Activated CD8-positive, alpha-beta memory T cell treated with anti-CD3 and anti-CD28 coated beads for 48 hours (primary cell): Measurements from ENCODE around the gene RNF157.
"Not testable (repeated sequence)": the region's sequence is repeated elsewhere in the genome, so short reads cannot be mapped to it uniquely, and the experiment has no call there.

ENCODE experiments used
- DNase-seq, 3 experiments: peaks; one replicate each; pipeline ENCODE4 v3.0.0-alpha.2; 2020; ENCODE audit warnings: low read depth in 2 of 3, low spot score in 2 of 3

The RNF157 gene

DNA sequence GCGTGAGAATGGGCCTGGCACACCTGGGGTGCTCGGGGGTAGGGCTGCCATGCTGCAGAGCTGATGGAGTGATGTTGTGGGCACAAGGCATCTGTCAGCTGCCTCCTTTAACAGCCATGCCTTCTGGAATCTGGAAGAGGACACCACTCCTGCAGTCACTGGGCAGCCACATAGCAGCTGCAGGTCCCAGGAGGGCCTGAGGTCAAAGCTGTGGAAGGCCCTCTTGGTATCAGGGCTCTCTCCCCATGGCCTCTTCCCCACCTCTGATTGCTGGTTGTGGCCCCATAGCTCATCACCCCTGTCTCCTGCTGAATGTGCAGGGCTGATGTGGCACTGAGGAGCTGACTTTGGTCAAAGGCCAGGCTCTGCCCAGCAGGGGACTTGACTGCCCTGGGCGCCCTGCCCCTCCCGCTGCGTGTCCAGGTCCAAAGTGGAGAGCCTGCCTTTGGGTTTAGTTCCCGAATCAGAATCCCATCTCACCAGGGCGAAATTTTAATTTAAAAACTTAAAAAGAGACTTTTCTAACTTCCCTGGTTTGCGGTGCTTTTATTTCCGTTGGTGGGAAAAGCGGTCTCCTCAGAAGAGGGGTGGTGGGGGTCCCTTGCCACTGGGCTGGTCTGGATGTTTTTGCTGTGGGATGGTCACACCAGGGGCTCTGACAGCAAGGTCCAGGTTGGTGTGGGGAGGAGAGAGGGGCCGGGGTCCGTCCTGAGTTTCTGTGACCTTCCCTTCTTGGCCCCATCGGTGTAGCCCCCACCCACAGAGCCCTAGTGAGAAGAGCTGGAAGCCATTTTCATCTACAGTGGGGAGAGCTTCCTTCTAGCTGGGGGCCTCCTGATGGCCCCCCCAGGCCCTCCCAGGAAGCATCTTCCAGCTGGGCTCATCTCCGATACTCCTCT lies 30.7 kb upstream of the RNF157 start:
- DNase-seq = no peak

DNA sequence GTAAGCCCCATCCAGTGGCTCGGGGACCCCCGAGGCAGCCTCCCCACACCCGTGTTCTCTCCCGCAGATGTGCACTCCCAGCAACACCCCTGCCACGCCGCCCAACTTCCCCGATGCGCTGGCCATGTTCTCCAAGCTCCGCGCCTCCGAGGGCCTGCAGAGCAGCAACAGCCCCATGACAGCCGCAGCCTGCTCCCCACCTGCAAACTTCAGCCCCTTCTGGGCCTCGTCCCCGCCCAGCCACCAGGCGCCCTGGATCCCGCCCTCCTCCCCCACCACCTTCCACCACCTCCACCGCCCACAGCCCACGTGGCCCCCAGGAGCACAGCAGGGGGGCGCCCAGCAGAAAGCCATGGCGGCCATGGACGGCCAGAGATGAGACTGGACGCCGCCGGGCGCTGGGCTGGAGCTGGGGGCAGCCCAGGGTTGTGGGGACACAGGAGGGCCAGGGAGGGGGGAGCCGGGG lies 29.9 kb upstream of the RNF157 start:
- DNase-seq = no peak

DNA sequence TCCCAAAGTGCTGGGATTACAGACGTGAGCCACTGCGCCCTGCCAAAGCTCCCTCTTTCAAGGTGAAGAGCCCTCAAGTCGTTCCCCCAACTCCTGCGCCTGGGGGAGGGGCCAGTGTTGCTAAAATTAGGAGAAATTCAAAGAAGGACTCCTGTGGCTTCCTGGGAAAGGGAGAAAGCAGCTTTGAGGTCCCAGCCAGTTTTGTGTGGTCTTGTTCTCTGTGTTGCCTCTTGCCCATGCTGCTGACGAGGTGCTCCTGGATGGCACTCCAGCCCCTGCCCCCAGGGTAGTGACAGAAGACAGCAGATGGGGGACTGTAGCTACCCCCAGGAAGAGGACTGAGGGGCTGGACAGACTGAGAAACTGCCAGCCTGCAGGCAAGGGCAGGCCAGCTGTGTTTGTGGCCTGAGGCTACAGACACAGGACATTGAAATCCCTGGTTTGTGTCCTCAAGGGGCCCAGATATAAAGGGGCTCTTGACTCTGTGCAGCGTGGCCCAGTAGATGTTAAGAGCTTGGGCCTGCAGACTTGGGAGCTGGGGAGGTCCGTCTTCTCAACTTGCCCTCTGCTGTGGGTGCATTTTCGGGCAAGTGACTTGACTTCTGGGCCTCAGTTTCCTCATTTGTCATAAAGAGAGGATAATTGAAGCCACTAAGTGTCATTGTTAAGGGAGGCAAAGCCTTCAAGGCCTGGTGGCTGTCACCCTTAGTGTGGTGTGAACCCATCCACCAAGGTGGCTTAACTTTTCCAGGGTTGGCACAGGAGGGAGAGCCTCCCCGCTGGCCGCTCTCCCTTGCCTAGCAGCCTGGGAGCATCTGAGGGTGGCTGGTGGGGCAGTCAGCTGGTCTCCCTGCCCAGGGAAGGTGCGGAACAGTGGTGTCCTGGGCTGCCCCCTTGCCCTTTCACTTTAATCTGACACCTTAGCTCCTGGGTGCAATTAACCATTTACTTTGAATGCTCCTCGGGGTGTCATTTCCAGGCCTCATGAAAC lies 29.0 kb upstream of the RNF157 start:
- DNase-seq = no peak

DNA sequence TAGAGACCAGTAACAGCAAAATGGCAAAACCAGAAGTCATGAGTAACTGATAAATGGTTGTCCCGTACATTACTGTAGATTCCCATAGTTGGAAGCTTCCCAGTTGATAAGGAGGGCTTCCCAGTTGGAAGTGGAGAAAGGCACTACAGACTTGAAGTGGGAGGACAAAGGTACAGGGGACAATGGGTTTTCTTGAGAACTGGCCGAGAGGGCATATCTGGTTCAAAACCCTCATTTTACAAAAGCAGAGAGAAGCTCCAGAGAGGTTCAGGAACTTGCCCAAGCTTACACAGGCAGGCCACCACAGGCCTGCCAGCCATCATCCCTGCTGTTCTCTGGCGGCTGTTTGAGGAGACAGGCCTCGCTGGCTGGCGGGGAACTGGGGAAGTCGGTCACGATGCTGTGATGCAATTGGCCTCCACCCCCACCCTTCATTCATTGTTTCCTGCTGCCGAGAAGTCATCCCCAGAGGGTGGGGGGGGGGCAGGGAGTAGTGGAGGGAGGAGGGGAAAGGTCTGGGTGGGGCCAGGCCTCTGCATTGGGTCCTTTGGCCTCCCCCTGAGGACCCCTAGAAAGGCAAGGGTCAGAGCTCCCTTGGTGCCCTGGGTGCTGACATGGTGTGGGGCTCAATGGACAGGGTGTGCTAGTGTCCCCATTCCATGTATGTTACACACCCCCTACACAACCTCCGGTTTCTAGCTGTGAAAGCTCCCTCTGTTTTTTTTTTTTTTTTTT lies 27.9 kb upstream of the RNF157 start:
- DNase-seq = peak in 1 of 3 experiments; percentile 58

DNA sequence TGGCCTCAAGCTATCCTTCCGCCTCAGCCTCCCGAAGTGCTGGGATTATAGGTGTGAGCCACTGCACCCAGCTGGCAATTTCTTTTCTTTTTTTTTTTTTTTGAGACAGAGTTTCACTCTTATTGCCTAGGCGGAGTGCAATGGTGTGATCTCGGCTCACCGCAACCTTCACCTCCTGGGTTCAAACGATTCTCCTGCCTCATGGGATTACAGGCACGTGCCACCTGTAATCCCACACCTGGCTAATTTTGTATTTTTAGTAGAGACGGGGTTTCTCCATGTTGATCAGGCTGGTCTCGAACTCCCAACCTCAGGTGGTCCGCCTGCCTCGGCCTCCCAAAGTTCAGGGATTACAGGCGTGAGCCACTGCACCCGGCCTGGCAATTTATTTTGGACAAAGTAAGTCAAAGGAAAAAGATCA lies 27.3 kb upstream of the RNF157 start:
- not testable (repeated sequence) for DNase-seq

DNA sequence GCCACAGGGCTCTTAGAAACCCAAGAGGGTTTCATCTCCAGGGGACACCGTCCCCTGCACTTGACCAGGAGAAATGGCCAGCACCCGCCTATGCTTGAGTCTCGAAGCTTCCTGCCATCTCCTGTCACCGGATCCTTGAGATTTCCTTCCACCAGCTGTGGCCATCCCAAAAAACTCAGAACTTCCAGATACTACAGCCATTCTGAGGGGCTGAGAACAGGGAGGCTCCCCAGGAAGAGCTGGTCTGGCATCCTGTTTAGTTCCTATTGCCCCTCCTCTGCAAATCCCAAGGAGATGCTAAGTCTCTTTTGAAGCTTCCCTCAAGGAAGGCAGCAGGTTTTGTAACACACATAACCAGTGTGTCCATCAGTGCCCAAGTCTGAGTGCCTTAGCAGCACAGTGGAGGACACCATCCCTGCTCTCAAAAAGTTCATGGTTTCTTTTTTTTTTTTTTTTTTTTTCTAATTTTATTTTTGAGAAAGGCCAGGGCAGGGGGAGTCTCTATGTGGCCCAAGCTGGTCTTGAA lies 26.8 kb upstream of the RNF157 start:
- no peak for DNase-seq

DNA sequence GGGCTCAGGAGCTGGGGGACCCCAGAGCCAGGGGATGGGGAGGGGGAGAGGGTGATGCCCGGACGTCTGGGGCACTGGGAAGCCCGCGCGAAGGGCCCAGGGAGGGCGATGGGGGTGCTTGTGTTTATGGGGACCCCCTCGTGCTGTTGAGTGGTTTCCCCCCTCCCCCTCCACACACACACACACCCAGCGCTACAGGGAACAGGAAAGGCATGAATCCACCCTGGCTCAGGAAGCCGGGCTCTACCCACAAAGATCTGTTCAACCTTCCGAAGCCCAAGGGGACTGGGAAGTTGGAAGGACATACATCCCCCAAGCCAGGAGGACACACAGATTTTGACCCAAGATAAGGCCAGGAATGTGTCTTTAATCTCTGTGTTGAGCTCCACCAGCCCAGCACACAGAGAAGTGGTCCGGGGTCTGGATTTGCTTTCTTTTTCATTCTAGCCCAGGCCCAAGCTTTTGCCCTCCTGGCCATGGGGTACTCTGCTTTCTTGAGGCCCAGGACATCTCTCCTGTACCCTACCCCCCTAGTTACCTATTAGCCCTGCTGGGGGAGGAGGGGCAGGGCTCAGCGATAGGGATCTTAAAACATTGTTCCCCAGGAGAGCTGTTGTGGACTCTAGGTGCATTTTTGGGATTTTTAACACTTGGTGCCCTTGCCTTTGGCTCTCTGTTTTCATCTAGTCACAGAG lies 26.1 kb upstream of the RNF157 start:
- DNase-seq = no peak

DNA sequence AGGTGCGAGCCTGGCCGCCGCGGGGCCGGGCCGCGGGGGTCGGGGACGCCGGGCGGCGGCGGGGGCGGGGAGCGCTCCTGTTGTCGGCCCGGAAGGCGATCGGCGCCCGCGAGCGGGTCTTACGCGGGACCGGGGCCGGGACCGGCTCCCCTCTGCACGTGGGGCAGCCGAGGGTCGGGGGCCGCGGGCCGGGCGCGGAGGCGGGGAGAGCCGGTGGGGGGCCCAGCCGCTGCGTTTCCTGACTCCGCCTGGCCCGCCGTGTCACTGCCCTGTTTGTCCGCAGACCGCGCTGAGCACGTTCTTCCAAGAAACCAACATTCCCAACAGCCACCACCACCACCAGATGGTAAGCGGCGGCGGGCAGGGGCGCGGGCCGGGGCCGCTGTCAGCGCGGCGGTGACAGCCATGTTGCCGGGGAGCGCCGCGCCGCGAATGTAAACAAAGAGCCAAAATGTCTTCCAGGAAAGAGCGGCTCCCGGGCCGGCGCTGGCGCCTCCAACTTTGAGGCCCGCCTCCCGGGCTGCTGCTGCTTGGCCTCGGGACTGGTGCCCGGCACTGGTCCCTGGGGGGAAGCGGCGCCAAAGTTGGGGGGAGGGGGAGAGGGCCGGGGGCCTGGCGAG lies 25.4 kb upstream of the RNF157 start:
- DNase-seq = no peak

DNA sequence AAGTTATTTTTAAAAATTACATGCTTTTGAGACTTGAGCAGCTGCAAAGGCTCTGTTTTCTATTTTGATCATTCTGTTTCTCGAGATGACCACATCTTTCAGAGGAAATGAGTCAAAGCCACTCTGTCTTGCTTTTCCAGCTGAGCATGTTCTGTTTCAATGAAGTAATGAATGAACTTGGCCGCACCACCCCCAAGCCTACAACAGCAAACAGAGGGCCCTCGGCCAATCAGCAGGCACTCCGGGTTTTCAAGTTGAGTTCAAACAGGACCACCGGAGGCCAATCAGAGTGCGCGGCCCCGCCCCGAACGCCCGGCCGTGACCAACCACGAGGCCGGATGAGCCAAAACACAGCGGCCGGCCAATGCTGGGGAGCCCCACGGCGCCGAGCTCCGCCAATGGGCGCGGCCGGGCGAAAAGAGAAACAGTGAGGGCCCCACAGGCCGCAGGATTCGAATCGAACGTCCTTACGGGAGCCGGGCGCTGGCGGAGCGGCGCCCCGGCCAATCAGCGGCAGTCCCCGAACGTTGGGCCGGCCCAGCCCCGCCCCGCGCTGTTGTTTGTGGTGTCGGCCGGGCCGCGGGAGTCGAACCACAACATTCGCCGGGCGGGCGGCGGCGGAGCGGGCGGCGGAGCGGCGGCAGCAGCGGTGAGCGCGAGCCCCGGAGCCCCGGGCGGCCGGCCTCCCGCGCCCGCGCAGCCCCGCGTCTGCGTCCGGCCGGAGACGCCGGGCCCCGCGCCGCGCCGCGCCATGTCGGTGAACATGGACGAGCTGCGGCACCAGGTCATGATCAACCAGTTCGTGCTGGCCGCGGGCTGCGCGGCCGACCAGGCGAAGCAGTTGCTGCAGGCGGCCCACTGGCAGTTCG lies 24.7 kb upstream of the RNF157 start, which contains the start of gene UBALD2:
Gene UBALD2, plus strand, starts transcription at position 594 of the 869 bp plus-strand sequence. Its CDS starts 158 bp downstream, at position 752.
- DNase-seq = peak; percentile 92 to 99 (median 95)

DNA sequence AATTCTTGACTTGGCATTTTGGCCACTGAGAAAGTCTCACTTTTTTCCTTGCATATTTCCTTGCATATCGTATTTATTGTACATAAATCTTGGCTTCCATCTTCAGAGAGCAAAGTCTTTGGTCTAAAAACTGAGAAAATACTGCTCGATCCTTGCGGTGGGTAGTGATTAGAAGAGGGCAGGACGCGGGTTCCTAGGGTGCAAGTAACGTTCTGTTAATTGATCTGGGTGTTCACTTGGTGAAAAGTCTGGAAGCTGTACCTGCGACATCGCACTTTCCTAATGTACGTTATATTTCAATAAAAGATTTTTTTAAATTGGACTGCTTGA lies 24.1 kb upstream of the RNF157 start:
- DNase-seq = no peak

DNA sequence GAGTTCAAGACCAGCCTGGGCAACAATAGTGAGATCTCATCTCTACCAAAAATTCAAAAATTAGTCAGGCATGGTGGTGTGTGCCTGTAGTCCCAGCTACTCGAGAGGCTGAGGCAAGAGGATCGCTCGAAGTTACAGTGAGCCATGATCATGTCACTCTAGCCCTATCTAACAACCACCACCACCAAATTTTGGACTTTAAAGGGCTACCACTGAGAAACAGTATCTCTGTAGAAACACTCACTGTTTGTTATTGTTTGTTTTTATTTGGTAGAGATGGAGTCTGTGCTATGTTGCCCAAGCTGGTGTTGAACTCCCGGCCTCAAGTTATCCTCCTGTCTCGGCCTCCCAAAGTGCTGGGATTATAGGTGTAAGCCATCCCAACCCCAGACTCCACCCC lies 23.6 kb upstream of the RNF157 start:
- DNase-seq = no peak

DNA sequence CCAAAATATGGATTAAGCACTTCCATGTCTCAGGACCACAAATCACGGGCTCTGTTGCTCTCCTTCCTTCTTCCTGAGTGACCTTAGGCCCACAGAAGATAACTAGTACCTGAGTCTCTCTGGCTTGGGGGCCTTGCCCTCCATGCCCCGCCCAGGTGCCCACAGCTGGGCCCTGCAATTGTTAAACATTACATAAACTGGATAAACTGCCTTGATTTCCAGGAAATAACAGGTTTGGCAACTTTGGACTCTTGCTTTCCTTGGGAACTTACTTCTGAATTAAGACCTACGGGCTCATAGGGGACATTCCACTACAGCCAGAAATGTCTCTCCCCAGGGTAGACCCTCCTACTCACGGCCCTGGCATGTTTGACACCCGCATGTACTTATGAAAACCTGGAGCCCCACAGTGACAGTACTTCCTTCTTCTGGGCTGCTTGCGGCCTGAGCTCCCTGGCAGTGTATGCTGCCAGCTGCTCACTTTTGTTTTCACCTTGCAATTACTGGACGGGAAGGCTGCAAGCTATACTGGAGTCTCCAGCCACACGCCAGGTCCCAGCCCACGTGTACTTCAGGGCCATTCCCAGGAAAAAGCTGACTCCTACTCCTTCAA lies 22.5 kb upstream of the RNF157 start:
- no peak for DNase-seq

DNA sequence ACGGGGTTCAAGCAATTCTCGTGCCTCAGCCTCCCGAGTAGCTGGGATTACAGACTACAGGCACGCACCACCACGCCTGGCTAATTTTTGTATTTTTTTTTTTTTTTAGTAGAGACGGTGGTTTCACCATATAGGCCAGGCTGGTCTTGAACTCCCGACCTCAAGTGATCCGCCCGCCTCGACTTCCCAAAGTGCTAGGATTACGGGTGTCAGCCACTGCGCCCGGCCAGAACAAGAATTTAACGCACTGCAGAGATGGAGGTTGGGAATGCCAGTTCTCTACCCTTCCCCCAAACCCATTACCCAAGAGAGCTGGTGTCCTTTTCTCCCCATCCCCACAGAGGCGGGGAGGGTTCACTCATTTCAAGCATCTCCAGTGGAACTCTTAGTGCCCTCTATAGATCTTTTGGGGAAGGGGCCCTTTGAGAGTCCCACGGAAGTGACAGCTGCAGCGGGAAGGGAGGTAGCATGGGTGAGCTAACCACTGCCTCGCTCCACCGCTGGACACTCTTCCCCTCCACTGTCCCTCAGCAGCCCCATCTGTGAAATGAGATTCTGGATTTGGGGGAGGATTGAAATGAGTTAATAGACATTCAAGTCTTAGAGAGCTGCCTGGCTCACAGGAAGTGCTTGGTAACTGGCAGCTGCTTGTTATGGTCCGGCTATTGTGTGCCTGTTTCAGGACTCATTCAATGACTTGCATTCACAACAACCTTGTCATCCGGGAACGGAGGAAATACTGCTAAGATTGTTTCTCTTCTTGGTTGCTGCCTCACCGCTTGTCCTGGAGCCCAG lies 21.3 kb upstream of the RNF157 start:
- no peak for DNase-seq

DNA sequence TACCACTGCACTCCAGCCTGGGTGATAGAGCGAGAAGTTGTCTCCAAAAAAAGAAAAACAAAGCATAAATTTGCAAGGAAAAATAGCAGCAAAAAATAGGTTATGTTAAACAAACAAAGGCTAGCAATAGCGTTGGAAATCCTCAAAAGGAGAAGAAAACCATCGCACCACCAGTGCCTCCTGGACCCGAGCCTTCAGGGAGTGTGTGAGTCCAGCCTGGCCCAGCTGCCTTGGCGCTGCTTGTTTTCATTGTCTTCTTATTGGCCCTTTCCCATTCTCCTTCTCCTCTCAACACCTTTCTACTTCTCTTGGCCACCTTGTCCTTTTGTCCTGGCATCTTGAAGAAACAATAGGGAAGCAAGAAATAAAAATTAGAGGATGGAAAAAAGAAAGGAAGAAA lies 20.4 kb upstream of the RNF157 start:
- no peak for DNase-seq

DNA sequence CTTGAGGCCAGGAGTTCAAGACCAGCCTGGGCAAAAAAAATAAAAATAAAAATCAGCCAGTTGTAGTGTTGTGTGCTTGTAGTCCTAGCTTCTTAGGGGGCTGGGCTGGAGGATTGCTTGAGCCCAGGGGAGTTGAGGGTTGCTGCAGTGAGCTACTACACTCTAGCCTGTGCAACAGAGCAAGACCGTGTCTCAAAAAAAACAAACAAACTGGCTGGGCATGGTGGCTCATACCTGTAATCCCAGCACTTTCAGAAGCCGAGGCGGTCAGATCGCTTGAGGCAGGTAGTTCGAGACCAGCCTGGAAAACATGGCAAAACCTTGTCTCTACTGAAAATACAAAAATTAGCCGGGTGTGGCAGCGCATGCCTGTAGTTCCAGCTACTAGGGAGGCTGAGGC lies 19.9 kb upstream of the RNF157 start:
- no peak for DNase-seq

DNA sequence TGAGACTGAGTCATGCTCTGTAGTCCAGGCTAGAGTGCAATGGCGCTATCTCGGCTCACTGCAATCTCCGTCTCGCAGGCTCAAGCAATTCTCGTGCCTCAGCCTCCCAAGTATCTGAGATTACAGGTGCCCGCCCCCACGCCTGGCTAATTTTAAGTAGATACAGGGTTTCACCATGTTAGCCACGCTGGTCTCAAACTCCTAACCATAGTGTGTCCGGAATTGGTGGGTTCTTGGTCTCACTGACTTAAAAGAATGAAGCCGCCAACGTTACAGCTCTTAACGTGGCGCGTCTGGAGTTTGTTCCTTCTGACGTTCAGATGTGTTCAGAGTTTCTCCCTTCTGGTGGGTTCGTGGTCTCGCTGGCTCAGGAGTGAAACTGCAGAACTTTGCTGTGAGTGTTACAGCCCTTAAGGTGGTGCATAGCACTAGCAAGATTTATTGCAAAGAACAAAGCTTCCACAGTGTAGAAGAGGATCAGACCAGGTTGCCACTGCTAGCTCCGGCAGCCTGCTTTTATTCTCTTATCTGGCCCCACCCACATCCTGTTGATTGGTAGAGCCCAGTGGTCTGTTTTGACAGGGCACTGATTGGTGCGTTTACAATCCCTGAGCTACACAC lies 16.2 kb upstream of the RNF157 start:
- DNase-seq = not testable (repeated sequence)

DNA sequence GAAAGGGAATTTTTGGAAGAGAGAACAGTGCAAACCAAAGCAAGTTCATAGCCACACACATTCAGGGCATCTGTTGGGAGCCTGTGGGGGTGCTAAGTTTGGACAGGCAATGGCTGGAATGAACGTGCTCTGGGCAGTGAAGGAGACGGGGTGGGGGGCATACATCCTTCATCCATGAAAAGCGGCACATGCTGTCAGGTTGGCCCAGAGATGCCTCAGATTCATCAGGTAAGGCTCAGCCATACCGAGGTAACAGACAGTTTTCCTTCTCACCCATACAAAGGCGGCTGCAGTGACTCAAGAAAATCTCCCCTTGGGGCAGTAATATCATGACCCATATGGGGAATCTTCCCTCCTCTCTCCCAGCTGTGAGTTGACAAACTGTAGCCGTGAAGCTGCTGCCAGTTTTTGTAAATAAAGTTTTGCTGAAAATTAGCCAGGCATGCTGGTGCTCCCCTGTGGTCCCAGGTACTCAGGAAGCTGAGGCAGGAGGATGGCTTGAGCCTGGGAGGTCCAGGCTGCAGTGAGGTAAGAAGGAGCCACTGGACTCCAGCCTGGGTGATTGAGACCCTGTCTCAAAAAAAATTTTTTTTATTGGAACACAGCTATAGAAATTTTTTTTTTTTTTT lies 15.6 kb upstream of the RNF157 start:
- no peak for DNase-seq
